ENCODE data around the gene KSR2. TPM values are rescaled to one million over a fixed set of nuclear protein-coding genes. Genes with fewer than 3 reads are reported as not detected.

The KSR2 gene
- total RNA-seq, 2 experiments from 2014 or later = 0.03 to 0.15 TPM

DNA sequence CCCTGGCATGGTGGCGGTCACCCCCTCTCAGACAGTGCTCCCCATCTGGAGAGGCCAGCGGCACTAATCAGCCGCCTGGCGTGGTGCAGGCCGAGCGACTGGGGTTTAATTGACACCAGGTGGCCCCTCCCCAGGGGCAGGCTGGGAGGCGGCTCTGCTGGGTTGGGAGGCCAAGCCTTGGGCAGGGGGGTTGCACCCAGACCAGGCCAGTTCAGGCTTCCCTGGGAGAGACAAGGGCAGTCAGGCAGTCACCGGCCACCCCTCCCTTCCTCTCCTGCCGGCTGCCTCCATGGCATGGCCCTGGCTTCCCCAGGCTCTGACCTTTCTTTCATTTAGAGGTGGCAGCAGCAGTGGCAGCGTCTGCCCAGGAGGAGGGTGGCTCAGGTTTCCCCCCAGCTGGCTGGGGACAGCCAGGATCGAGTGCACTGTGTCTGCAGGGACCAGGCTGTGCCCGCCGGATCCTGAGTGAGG lies 529.2 kb downstream of the KSR2 start:
- CTCF ChIA-PET (ENCODE audit: unreplicated experiment) = no interaction called here

DNA sequence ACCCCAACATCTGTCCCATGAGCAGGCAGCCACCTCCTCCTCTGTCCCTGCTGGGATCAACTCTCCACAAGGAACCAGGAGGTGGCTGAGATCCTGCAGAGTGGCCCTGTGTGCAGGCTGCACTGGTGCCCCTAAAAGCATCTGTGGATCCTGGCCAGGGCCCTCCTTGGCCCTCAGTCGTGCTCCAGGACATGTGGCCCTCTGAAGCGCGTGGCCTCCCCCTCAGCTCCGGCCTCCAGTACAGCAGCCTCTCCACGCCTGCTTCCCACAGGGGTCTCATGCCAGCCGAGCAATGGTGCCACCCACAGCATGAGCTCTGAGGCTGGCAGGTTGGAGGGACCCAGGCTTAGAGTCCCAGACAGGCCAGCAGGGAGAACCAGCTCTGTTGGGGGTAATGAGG lies 530.0 kb downstream of the KSR2 start:
- BruUV-seq (replicated peaks) = no TSS peak
- Histone ChIP-seq H3K9me3 (ENCODE audit: low read length) (no peaks in the 10 kb centered on the region), H3K4me2 (ENCODE audit: low read length) (no peak overlapping the region), H3K79me2 (ENCODE audit: insufficient read depth, low read depth, low read length) (no peaks in the 10 kb centered on the region), H2AFZ (ENCODE audit: low read length) (no peak overlapping the region), H3K36me3 (ENCODE audit: insufficient read depth, low read length) (no peaks in the 10 kb centered on the region), H3K27ac (ENCODE audit: low read depth, low read length, poor library complexity, severe bottlenecking) (no peak overlapping the region), H3K9me2 (ENCODE audit: insufficient read depth, low read length) (no peaks in the 10 kb centered on the region), H4K20me1 (ENCODE audit: insufficient read depth, low read length) (no peaks in the 10 kb centered on the region), H3K4me3 (ENCODE audit: low read depth, low read length, poor library complexity, severe bottlenecking) (no peak overlapping the region), H3K4me1 (ENCODE audit: insufficient read depth, low read length, poor library complexity, severe bottlenecking) (no peaks in the 10 kb centered on the region)
- DNase-seq (ENCODE audit: low spot score) = no peak
- ChIA-PET CTCF (ENCODE audit: unreplicated experiment) (no interaction called here), POLR2A (no interaction called here)
- TF ChIP-seq, protein P1, sequence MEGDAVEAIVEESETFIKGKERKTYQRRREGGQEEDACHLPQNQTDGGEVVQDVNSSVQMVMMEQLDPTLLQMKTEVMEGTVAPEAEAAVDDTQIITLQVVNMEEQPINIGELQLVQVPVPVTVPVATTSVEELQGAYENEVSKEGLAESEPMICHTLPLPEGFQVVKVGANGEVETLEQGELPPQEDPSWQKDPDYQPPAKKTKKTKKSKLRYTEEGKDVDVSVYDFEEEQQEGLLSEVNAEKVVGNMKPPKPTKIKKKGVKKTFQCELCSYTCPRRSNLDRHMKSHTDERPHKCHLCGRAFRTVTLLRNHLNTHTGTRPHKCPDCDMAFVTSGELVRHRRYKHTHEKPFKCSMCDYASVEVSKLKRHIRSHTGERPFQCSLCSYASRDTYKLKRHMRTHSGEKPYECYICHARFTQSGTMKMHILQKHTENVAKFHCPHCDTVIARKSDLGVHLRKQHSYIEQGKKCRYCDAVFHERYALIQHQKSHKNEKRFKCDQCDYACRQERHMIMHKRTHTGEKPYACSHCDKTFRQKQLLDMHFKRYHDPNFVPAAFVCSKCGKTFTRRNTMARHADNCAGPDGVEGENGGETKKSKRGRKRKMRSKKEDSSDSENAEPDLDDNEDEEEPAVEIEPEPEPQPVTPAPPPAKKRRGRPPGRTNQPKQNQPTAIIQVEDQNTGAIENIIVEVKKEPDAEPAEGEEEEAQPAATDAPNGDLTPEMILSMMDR (conservative IDR thresholded peaks at IDR 0.05; ENCODE audit: low read length) = no peak
- TF ChIP-seq EZH2phosphoT487 (IDR thresholded peaks at IDR 0.05; ENCODE audit: borderline replicate concordance, low read depth, low read length) = no peak
- intact Hi-C loops (cut with micrococcal nuclease; ENCODE audit: unreplicated experiment) = no loop called here

More for the DNA sequence above, 529.2 kb downstream of the KSR2 start:
- Histone ChIP-seq H3K4me2 (ENCODE audit: low read length) (no peak overlapping the region), H3K27ac (ENCODE audit: low read depth, low read length, poor library complexity, severe bottlenecking) (no peak overlapping the region), H3K4me1 (ENCODE audit: insufficient read depth, low read length, poor library complexity, severe bottlenecking) (no peaks in the 10 kb centered on the region), H2AFZ (ENCODE audit: low read length) (no peak overlapping the region), H3K79me2 (ENCODE audit: insufficient read depth, low read depth, low read length) (no peaks in the 10 kb centered on the region), H3K36me3 (ENCODE audit: insufficient read depth, low read length) (no peaks in the 10 kb centered on the region), H3K4me3 (ENCODE audit: low read depth, low read length, poor library complexity, severe bottlenecking) (no peak overlapping the region), H3K9me3 (ENCODE audit: low read length) (no peaks in the 10 kb centered on the region), H3K9me2 (ENCODE audit: insufficient read depth, low read length) (no peaks in the 10 kb centered on the region), H4K20me1 (ENCODE audit: insufficient read depth, low read length) (no peaks in the 10 kb centered on the region)
- intact Hi-C loops (cut with micrococcal nuclease; ENCODE audit: unreplicated experiment) = no loop called here
- POLR2A ChIA-PET = no interaction called here
- DNase-seq (ENCODE audit: low spot score) = no peak
- TF ChIP-seq, protein P1 (conservative IDR thresholded peaks at IDR 0.05; ENCODE audit: low read length) = no peak
- no peak for TF ChIP-seq EZH2phosphoT487 (IDR thresholded peaks at IDR 0.05; ENCODE audit: borderline replicate concordance, low read depth, low read length)
- BruUV-seq (replicated peaks) = no TSS peak

GRCh38 chr12:117437516-117438255 lies 531.1 kb downstream of the KSR2 start:
- no peak overlapping the region for H3K4me3 ChIP-seq (ENCODE audit: low read depth, low read length, poor library complexity, severe bottlenecking)
- H3K27ac ChIP-seq (ENCODE audit: low read depth, low read length, poor library complexity, severe bottlenecking) = no peak overlapping the region
- H3K4me1 ChIP-seq (ENCODE audit: insufficient read depth, low read length, poor library complexity, severe bottlenecking) = no peaks in the 10 kb centered on the region
- ChIA-PET CTCF (ENCODE audit: unreplicated experiment) (no interaction called here), POLR2A (no interaction called here)
- no peak overlapping the region for H3K4me2 ChIP-seq (ENCODE audit: low read length)
- no peaks in the 10 kb centered on the region for H3K36me3 ChIP-seq (ENCODE audit: insufficient read depth, low read length)
- intact Hi-C loops (cut with micrococcal nuclease; ENCODE audit: unreplicated experiment) = no loop called here
- BruUV-seq (replicated peaks) = no TSS peak
- TF ChIP-seq, protein P1 (conservative IDR thresholded peaks at IDR 0.05; ENCODE audit: low read length) = no peak
- TF ChIP-seq EZH2phosphoT487 (IDR thresholded peaks at IDR 0.05; ENCODE audit: borderline replicate concordance, low read depth, low read length) = no peak
- no peaks in the 10 kb centered on the region for H3K9me3 ChIP-seq (ENCODE audit: low read length)
- no peak for DNase-seq (ENCODE audit: low spot score)
- H2AFZ ChIP-seq (ENCODE audit: low read length) = no peak overlapping the region
- H4K20me1 ChIP-seq (ENCODE audit: insufficient read depth, low read length) = no peaks in the 10 kb centered on the region
- no peaks in the 10 kb centered on the region for H3K9me2 ChIP-seq (ENCODE audit: insufficient read depth, low read length)
- no peaks in the 10 kb centered on the region for H3K79me2 ChIP-seq (ENCODE audit: insufficient read depth, low read depth, low read length)

Data from OCI-LY7 (cell line).